Stomach (tissue), 9 donors: ENCODE data around the gene ZNF277. TPM values are rescaled to one million over a fixed set of nuclear protein-coding genes. Genes with fewer than 3 reads are reported as not detected.

Experiments used
- DNase-seq, 2 donors: peaks; one replicate each; pipeline versions ENCODE4 v3.0.0 to v3.0.0-alpha.2; 2013 to 2019
- H3K27ac ChIP-seq, 5 donors: fragments of 200-600 bp in 4 of 5; sonication (generic) in 4 of 5; one replicate each; pipeline ENCODE4 v1.5.1; 2013 to 2019; ENCODE audit warnings: mild to moderate bottlenecking in 1 of 5, moderate library complexity in 1 of 5
- H3K27me3 ChIP-seq, 3 donors: fragments of 200-600 bp; sonication (generic); one replicate each; pipeline ENCODE4 v1.5.1; 2017 to 2019; ENCODE audit warnings: mixed run types in 1 of 3
- H3K36me3 ChIP-seq, 4 donors: fragments of 200-600 bp; sonication (generic); 1 replicate in 3 of 4; 2 replicates in 1 of 4; pipeline ENCODE4 v1.5.1; 2016 to 2019
- H3K4me1 ChIP-seq, 4 donors: fragments of 200-600 bp; sonication (generic); one replicate each; pipeline ENCODE4 v1.5.1; 2016 to 2019
- H3K4me3 ChIP-seq, 4 donors: fragments of 200-600 bp; sonication (generic) in 3 of 4; one replicate each; pipeline ENCODE4 v1.5.1; 2016 to 2019; ENCODE audit warnings: mild to moderate bottlenecking in 1 of 4
- H3K9me3 ChIP-seq, 4 donors: fragments of 200-600 bp; sonication (generic); one replicate each; pipeline ENCODE4 v1.5.1; 2016 to 2019
- CTCF ChIP-seq, 7 experiments: fragments of 450-650 bp in 4 of 7; fragments of 200-600 bp in 3 of 7; sonication (generic) in 3 of 7; IDR thresholded peaks; one replicate each; pipeline ENCODE4 v1.5.1; 2016 to 2019; ENCODE audit warnings: antibody characterized with exemption in 7 of 7, control low read depth in 2 of 7, mild to moderate bottlenecking in 1 of 7
- EP300 ChIP-seq: sonication (generic); formaldehyde crosslinking; IDR thresholded peaks from one replicate; pipeline ENCODE4 v1.6.1; 2017; ENCODE audit warnings: antibody characterized with exemption
- POLR2A ChIP-seq, 4 donors: fragments of 450-650 bp; IDR thresholded peaks; one replicate each; pipeline ENCODE4 v1.6.1; 2016; ENCODE audit warnings: antibody characterized with exemption in 4 of 4, control low read depth in 2 of 4, mild to moderate bottlenecking in 1 of 4, moderate library complexity in 1 of 4
- POLR2AphosphoS5 ChIP-seq, 3 donors: sonication (generic); formaldehyde crosslinking; IDR thresholded peaks; one replicate each; pipeline ENCODE4 v1.6.1; 2016; ENCODE audit warnings: antibody characterized with exemption in 3 of 3
- WGBS, 5 donors: extraction: QIAGEN DNeasy Blood & Tissue Kit in 3 of 5; methylation state at CpG; one replicate each; pipeline versions ENCODE4 v1.1.5 to v1.1.7; 2013 to 2018; 5-methylcytosine and 5-hydroxymethylcytosine counted together
- intact Hi-C: fragments of 100-400 bp; cut with DNase I; formaldehyde crosslinking; loops from one replicate; pipeline ENCODE4 v1.15.1; 2023; ENCODE audit warnings: low total_unique reads
- polyA plus RNA-seq, 3 donors: library from polyadenylated mRNA; stranded (reverse); fragments of 200-250 nt; gene quantifications; one replicate each; pipeline ENCODE4 v1.2.3, GENCODE V29; 2013
- total RNA-seq, 5 donors: library from RNA; depleted of rRNA; stranded (reverse); fragments of >200 nt; gene quantifications; one replicate each; pipeline versions ENCODE4 v1.1.0 to v1.2.3, GENCODE V29; 2014 to 2016
- donor health status: healthy with polysubstance abuse.
- donor health status: Bipolar disorder and iron deficiency.
- donor health status: healthy.

The ZNF277 gene
- total and polyA plus RNA-seq, 8 donors: 9.9 to 75.0 (median 27.2) TPM

DNA sequence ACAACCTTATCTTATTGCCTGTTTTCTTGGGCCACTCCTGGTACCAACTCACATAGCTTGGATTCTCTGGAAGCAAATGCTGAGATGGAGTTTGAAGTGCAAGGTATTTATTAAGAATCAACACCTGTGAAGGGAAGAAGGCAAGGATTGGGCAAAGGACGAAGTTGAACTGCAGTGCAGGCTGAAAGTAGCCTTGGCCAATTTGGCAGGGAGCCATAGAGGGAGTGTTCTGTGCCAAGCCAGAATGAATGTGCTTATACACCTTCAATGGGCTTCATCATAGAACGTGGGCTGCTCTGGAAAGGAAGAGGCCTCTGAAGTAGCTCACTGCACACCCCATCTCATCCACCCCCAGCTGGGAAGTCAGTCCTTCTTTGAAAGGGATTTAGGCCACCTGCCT is 163.9 kb downstream of the ZNF277 start:
- intact Hi-C loops: no loop called here
- Histone ChIP-seq H3K4me3 (no peak overlapping the region), H3K27ac (no peak overlapping the region), H3K36me3 (no peaks in the 10 kb centered on the region), H3K9me3 (no peaks in the 10 kb centered on the region), H3K4me1 (no peaks in the 10 kb centered on the region), H3K27me3 (no peaks in the 10 kb centered on the region)
- DNase-seq: peak; percentile 20 to 56
- TF ChIP-seq POLR2AphosphoS5 (IDR thresholded peaks at IDR 0.05) (no peak), EP300 (no peak)
- 7 to 27% (median 21%) methylated on average over 2 of the region's 2 CpGs for WGBS, 5 donors

- 40 to 52% (median 47%) methylated on average over 2 of the region's 2 CpGs for WGBS, 5 donors
- intact Hi-C loops: no loop called here
Measured at GRCh38 chr7:112371701-112372100, 165.2 kb downstream of the ZNF277 start.

GRCh38 chr7:112372101-112372500 is 165.6 kb downstream of the ZNF277 start:
- no peaks in the 10 kb centered on the region for H3K36me3 ChIP-seq
- H3K27ac ChIP-seq: no peak overlapping the region
- no peak for TF ChIP-seq CTCF (IDR thresholded peaks at IDR 0.05)
- TF ChIP-seq POLR2A (IDR thresholded peaks at IDR 0.05): no peak
- no peak for TF ChIP-seq EP300
- TF ChIP-seq POLR2AphosphoS5 (IDR thresholded peaks at IDR 0.05): no peak
- no peak overlapping the region for H3K4me3 ChIP-seq
- intact Hi-C loops: no loop called here
- DNase-seq: no peak
- H3K9me3 ChIP-seq: no peaks in the 10 kb centered on the region
- H3K4me1 ChIP-seq: no peaks in the 10 kb centered on the region
- H3K27me3 ChIP-seq: no peaks in the 10 kb centered on the region
- WGBS, 5 donors: 19 to 67% (median 29%) methylated on average over 1 of the region's 1 CpG

More at GRCh38 chr7:112371701-112372100, 165.2 kb downstream of the ZNF277 start:
- Histone ChIP-seq H3K27ac (no peak overlapping the region), H3K4me3 (no peak overlapping the region), H3K27me3 (no peaks in the 10 kb centered on the region), H3K36me3 (no peaks in the 10 kb centered on the region), H3K9me3 (no peaks in the 10 kb centered on the region), H3K4me1 (no peaks in the 10 kb centered on the region)
- TF ChIP-seq POLR2A (IDR thresholded peaks at IDR 0.05): no peak
- TF ChIP-seq CTCF (IDR thresholded peaks at IDR 0.05): no peak
- no peak for TF ChIP-seq POLR2AphosphoS5 (IDR thresholded peaks at IDR 0.05)
- TF ChIP-seq EP300: no peak
- no peak for DNase-seq

- H3K4me1 ChIP-seq: no peaks in the 10 kb centered on the region
- no peak overlapping the region for H3K27ac ChIP-seq
- H3K27me3 ChIP-seq: no peaks in the 10 kb centered on the region
- intact Hi-C loops: no loop called here
- TF ChIP-seq EP300 (no peak), POLR2A (IDR thresholded peaks at IDR 0.05) (no peak), CTCF (IDR thresholded peaks at IDR 0.05) (no peak), POLR2AphosphoS5 (IDR thresholded peaks at IDR 0.05) (no peak)
- no peak overlapping the region for H3K4me3 ChIP-seq
- no peaks in the 10 kb centered on the region for H3K36me3 ChIP-seq
- no peak for DNase-seq
- WGBS, 5 donors: 53 to 83% (median 71%) methylated on average over 1 of the region's 1 CpG
- H3K9me3 ChIP-seq: peaks cover 0 to 4% (median 0%) of the 10 kb centered on the region in 4 donors
Measured at GRCh38 chr7:112377593-112377992, 171.1 kb downstream of the ZNF277 start.

GRCh38 chr7:112381311-112382091 is 175.0 kb downstream of the ZNF277 start:
- intact Hi-C loops: no loop called here
- no peak for DNase-seq
- Histone ChIP-seq H3K27me3 (no peaks in the 10 kb centered on the region), H3K4me3 (no peak overlapping the region), H3K4me1 (no peaks in the 10 kb centered on the region), H3K27ac (no peak overlapping the region), H3K9me3 (peaks cover 0 to 4% (median 0%) of the 10 kb centered on the region in 4 donors), H3K36me3 (no peaks in the 10 kb centered on the region)
- 72 to 87% (median 81%) methylated on average over 5 of the region's 5 CpGs for whole genome bisulfite sequencing, 5 donors
- no peak for TF ChIP-seq EP300
- TF ChIP-seq POLR2A (IDR thresholded peaks at IDR 0.05): no peak
- no peak for TF ChIP-seq POLR2AphosphoS5 (IDR thresholded peaks at IDR 0.05)
- TF ChIP-seq CTCF (IDR thresholded peaks at IDR 0.05): no peak
